HCEC 1CT (cell line): ENCODE data around the gene ZNF217.
"Not testable (repeated sequence)": the region's sequence is repeated elsewhere in the genome, so short reads cannot be mapped to it uniquely, and the experiment has no call there.

Experiments
- DNase-seq: peaks from one replicate; pipeline ENCODE4 v3.0.0-alpha.2; 2017

The ZNF217 gene

DNA sequence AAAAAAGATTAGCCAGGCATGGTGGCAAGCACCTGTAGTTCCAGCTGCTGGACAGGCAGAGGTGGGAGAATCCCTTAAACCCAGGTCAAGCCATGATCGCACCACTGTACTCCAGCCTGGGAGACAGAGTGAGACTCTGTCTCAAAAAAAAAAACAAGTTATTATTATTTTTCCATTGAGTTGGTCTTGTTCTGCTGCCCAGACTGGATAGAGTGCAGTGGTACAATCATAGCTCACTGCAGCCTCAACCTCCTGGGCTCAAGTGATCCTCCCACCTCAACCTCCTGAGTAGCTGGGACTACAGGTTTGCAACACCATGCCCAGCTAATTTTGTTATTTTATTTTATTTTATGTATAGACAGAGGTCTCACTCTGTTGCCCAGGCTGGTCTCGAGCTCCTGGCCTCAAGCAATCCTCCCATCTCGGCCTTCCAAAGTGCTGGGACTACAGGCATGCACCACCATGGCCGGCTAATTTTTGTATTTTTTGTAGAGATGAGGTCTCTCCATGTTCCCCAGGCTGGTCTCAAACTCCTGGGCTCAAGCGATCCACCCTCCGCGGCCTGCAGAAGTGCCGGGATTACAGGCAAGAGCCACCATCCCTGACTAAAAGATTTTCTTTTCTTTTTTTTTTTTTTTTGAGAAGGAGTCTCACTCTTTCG lies 31.4 kb downstream of the ZNF217 start:
- not testable (repeated sequence) for DNase-seq

GRCh38 chr20:53561505-53561904 lies 32.1 kb downstream of the ZNF217 start:
- DNase-seq: no peak

DNA sequence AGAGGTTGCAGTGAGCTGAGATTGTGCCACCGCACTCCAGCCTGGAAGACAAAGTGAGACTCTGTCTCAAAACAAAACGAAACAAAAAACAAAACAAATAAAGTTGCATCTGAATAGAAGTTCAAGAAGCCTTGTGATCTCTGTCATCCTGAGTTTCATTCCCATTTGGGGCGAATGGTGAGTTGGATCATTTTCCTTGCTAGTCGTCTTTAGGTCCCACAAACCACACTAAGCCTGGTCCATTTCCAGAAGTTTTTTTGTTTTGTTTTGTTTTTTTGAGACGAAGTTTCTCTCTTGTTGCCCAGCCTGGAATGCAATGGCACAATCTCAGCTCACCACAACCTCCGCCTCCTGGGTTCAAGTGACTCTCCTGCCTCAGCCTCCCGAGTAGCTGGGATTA lies 33.8 kb downstream of the ZNF217 start:
- no peak for DNase-seq

DNA sequence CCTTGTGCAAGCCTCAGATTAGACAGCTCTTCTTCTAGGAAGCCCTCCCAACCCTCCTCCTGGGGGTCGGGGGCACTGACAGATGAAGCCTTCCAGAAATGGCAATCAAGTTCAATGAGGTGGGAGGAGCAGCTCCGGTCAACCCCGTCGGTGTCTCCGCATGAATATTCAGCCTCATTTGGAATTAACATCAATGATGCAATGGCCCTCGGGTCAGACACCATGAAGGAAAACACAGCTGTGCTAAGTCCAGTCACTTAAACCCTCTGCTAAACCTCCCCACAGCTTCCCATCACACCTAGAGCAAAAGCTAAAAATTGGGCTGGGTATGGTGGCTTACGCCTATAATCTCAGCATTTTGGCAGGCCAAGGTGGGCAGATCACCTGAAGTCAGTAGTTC lies 36.5 kb downstream of the ZNF217 start:
- no peak for DNase-seq

GRCh38 chr20:53556267-53556897 lies 37.3 kb downstream of the ZNF217 start:
- no peak for DNase-seq

DNA sequence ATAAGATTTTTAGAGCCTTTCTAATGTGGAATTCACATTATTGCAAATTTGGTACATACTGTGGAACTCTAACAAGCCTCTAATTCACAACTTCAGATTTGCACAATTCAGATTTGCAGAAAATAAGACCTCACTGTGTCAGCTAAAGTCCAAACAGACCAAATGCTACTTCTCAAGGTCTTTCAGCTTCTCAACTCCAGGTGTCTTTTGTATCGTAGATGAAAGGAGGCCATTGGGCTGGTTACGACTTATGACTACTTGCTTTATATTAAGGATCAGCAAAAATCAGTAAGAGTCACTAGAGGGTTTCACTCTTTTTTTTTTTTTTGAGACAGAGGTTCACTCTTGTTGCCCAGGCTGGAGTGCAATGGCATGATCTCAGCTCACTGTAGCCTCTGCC lies 37.8 kb downstream of the ZNF217 start:
- no peak for DNase-seq

- no peak for DNase-seq
Observed at GRCh38 chr20:53555081-53555480, 38.6 kb downstream of the ZNF217 start.

GRCh38 chr20:53552572-53552893 lies 41.1 kb downstream of the ZNF217 start:
- DNase-seq: not testable (repeated sequence)

DNA sequence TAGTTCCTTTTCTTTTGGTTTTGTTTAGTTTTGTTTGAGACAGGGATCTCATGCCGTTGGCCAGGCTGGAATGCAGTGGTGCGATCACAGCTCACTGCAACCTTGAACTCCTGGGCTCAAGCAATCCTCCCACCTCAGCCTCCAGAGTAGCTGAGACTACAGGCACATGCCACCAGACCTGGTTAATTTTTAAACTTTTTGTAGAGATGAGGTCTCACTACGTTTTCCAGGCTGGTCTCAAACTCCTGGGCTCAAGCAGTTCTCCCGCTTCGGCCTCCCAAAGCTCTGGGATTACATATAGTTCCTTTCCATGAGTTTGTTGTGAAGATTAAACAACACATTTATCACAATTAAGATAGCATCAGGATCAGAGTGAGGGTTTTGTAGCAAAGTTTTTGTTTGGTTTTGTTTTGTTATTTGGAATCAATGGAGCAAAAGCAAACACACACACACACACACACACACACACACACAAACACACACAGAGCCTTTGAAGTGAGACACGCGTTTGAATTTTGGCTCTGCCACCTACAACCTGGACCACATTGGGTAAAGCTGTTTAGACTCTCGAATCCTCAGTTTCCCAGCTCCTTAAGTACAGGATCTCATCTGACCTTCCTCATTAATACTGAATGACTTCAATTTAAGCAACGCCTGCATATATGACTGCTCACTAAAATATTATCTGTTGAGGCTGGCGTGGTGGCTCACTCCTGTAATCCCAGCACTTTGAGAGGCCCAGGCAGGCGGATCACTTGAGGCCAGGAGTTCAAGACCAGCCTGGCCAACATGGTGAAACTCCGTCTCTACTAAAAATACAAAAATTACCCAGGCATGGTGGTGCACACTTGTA lies 41.7 kb downstream of the ZNF217 start:
- DNase-seq: not testable (repeated sequence)

DNA sequence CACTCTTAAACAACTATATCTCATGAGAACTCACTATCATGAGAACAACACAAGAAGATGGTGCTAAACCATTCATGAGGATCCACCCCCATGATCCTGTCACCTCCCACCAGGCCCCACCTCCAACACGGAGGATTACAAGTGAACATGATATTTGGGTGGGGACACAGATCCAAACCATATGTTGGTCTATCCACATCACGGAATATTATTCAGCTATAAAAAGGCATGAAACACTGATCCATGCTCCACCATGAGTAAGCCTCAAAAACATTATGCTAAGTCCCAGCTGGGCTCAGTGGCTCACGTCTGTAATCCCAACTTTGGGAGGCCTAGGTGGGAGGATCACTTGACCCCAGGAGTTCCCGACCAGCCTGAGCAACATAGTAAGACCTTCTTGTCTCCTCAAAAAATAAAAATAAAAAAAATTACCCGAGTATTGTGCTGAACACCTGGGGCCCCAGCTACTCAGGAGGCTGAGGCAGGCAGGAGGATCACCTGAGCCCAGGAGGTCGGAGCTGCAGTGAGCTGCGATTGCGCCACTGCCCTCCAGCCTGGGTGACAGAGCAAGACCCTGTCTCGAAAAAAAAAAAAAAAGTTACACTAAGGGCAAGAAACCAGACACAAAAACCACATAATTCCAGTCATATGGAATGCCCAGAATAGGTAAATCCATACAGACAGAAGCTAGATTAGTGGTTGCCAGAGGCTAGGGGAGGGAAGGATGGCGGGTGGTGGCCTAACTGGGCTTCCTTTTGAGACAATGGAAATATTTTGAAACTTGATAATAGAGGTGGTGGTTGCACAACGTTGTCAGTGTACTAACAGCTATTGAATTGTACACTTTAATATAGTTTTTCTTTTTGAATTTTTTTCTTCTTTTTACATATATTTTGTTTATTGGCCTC lies 43.1 kb downstream of the ZNF217 start:
- DNase-seq: no peak

DNA sequence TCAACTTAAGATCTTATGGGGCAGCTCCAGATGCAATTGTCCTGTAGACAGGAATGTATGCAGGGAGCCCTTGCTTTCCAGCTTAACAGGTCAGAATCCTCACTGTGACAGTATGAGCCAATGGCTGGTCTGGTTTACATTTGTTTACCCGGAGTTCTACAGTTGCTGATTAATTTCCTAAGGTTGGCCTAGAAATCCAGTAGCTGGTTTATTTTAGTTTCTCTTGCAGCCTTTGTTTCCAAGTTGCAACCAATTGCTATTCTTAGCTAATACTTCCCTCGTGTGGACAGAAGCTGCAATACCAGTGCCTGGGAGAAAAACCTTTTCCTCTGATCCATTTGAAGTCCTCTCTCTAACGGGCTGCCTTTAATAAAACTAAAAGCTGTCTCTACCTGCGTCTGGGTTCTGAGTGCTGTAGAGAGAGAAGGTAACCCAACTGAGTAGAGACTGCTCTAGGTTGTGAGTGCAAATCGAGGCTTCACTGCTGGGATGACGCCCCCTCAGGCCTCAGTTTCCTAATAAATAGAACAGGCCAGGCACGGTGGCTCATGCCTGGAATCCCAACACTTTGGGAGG lies 45.9 kb downstream of the ZNF217 start:
- peak; percentile 57 for DNase-seq

DNA sequence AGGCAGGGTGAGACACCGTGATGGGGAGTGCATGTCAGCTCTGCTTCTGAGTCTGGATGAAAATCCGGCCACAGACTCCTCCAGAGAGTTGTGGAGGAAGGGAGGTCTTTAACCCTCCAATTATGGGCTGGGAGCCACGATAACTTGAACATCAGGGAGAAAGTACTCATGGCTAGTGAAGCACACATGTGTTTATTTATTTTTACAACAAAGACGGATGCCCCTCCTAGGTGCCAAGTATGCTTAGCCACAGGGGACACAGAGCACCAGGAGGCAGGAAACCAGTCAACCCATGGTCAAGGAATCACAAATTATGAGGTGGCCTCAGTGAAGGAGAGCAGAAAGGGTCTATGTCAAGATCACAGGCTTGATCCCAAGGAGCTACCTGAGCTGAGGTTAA lies 54.1 kb downstream of the ZNF217 start:
- no peak for DNase-seq

- not testable (repeated sequence) for DNase-seq
Observed at GRCh38 chr20:53536382-53536781, 57.3 kb downstream of the ZNF217 start.

DNA sequence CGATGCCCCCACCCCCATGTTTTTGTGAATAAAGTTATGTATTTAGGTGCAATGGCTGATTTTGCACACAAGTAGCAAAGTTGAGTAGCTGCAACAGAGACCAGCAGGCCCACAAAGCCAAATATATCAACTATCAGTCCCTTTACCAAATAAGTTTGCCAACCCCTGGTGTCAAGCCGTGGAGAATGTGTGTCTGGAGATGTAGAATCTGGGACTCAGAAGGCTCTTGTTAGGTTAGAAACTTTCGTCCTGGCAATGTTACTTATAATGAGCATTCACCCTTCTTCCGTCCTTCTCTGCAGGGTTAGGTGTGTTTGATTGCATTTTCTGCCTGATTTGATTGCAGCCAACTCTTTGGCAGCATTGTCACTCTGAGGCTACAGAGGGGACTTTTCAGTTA lies 57.8 kb downstream of the ZNF217 start:
- DNase-seq: no peak

DNA sequence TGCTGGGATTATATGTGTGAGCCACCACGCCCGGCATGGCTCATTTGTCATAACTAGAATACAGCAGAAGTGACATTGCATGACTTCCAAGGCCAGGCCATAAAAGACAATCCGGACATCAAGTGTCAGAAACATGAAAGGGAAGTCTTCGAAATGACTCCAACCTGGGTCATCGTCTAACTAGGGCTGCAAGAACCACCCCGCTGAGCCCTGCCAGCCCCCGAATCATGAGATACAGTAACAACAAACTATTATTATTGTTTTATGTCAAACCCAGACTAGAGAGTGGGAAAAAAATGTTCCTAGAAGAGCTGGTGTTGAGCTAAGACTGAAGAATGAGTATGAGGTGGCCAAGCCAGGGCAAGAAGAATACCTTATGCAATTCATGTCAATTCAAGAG lies 59.6 kb downstream of the ZNF217 start:
- DNase-seq: no peak

- no peak for DNase-seq
Observed at GRCh38 chr20:53533500-53533899, 60.1 kb downstream of the ZNF217 start.

DNA sequence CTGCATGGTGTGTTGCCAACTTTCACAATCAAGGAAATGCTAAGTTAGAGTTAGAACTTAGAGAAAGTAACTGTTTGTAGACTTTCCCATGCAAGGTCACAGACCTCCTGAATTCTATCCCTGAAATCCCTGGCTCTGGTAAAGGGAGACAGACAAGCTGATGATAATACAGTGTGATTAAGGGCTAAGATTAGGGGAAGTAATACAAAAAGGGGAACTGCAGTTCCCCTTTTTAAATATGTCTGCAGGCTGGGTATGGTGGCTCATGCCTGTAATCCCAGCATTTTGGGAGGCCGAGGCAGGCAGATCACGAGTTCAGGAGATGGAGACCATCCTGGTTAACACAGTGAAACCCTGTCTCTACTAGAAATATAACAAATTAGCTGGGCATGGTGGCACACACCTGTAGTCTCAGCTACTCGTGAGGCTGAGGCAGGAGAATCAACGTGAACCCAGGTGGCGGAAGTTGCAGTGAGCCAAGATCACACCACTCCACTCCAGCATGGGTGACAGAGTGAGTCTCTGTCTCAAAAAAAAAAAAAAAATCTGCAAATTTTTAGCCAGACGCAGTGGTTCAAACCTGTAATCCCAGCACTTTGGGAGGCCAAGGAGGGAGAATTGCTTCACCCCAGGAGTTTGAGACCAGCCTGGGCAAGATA lies 60.9 kb downstream of the ZNF217 start:
- not testable (repeated sequence) for DNase-seq

DNA sequence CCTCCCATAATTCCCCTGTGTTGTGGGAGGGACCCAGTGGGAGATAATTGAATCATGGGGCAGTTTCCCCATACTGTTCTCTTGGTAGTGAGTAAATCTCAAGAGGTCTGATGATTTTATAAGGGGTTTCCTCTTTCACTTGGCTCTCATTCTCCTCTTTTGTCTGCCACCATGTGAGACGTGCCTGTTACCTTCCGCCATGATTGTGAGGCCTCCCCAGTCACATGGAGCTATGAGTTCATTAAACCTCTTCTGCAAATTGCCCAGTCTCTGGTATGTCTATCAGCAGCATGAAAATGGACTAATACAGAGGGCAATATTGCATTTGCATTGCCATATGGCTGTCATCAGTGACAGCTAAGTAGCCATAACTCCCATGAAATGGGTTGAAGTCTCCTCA lies 63.2 kb downstream of the ZNF217 start:
- DNase-seq: no peak

DNA sequence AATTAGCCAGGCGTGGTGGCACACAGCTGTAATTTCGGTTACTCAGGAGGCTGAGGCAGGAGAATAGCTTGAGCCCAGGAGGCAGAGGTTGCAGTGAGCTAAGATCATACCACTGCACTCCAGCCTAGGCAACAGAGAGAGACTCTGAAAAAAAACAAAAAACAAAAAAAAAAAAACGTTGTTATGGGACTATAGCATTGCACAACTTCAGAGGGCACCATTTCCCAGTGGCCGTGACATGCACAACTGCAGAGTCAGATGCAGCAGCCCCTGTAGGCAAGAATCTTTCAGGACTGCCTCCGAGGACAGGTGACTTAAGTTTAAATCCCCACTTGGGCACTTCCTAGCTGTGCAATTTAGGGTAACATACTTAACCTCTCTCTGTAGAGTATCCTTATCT lies 64.0 kb downstream of the ZNF217 start:
- DNase-seq: no peak

DNA sequence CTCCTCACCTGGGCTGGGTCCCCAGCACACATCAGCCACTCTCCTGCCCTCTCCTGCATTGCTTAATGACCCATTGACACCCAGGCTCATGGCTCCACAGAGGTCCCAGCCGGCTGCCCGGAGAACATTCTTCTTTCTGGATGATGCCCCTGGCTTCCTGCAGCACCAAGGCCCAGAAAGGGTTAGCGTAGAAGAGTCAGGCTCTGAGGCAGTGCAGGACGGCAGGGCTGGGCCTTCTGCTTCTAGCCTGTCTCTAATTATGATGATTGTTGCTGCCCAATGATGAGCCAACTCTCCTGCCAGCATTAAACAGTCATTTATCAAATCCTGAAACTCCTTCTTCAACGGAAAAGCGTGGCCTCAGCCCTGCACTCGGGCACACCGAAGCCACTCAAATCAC lies 66.4 kb downstream of the ZNF217 start:
- no peak for DNase-seq

DNA sequence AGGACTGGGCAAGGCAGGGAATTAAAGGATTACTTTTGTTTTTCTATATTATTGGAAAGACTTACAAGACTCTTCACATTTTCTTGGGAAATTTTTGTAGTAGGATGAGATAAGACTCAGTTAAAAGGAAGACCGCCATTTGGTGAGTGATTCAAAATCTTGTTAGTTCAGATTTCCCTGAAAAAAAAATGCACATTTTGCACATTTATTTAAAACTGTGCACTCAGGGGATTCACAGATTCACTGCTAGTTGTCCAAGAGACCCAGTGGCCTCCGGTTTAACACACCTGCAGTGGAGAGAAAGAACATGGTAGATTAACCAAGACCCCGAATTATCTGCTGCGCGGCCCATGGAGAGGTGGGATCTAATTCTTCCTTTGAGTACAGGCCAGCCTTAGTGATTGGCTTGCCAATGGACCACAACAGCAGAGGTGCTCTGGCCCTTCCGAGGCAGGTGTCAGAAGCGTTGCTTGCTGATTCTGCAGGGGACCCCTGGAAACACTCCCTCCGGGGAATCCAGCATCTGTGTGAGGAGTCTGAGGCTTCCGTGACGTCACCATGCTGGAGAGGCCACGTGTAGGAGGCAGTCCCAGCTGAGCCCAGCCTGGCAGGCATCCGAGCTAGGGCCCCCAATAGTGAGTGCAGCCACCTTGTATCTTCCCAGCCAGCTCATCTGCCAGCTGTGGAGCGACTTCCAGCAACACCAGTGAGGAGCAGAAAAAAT lies 68.9 kb downstream of the ZNF217 start:
- no peak for DNase-seq
